ENCODE results near the gene SLC25A47. TPM values are rescaled to one million over a fixed set of nuclear protein-coding genes. Genes with fewer than 3 reads are reported as not detected.

Gene SLC25A47, protein sequence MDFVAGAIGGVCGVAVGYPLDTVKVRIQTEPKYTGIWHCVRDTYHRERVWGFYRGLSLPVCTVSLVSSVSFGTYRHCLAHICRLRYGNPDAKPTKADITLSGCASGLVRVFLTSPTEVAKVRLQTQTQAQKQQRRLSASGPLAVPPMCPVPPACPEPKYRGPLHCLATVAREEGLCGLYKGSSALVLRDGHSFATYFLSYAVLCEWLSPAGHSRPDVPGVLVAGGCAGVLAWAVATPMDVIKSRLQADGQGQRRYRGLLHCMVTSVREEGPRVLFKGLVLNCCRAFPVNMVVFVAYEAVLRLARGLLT
- not detected for total RNA-seq

DNA sequence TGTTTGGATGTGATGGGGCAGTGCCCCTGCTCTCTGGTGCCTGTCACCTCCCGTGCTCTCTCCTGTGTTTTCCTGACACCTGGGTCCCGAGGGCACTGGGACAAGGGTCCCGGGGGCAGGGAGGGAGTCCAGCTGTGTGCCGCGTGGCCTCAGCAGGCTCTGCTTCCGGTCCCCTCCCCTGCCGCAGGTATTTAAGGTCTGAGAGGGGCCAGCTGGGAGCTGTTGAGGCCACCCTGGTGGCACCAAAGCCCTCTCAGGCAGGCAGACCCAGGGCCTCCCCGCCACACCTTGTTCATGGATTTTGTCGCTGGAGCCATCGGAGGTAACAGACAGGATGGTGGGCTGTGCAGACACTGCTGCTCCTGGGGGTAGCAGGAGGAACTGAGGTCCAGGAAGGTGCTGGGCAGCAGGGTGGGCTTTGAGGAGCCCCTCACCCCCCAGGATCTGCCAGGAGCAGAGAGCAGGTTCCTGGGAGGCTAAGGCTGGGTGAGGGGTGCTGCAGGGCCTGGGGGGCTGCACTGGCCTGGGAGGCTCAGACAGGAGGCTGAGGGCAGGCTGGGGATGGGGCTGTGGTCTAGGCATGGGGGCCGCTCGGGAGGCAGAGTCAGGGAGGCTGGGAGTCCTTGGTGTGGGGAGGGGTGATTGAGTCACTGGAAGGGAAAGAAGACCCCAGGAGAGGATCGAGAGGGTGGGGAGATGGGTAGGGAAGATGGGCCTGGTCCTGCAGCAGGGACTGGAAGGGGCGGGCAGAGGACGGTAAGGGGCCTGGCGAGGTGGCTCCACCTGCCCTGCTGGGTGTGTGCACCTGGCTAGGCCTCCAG is at the start of gene SLC25A47:
TSS of gene SLC25A47 (plus strand) at position 219 of the 821 bp plus-strand sequence. CDS start at position 295, 76 bp downstream.
- Histone ChIP-seq H3K27me3 (no peaks in the 10 kb centered on the region), H3K36me3 (no peaks in the 10 kb centered on the region), H3K4me1 (peaks cover 2% of the 10 kb centered on the region), H3K9me3 (no peaks in the 10 kb centered on the region), H3K27ac (no peak within 1 kb of the TSS), H3K4me3 (no peak within 1 kb of the TSS), H3K9ac (ENCODE audit: low read depth in 2 of 2, low read length in 2 of 2) (no peak within 1 kb of the TSS)
- intact Hi-C loops (cut with DNase I) = no loop called here
- TF ChIP-seq, protein P1, sequence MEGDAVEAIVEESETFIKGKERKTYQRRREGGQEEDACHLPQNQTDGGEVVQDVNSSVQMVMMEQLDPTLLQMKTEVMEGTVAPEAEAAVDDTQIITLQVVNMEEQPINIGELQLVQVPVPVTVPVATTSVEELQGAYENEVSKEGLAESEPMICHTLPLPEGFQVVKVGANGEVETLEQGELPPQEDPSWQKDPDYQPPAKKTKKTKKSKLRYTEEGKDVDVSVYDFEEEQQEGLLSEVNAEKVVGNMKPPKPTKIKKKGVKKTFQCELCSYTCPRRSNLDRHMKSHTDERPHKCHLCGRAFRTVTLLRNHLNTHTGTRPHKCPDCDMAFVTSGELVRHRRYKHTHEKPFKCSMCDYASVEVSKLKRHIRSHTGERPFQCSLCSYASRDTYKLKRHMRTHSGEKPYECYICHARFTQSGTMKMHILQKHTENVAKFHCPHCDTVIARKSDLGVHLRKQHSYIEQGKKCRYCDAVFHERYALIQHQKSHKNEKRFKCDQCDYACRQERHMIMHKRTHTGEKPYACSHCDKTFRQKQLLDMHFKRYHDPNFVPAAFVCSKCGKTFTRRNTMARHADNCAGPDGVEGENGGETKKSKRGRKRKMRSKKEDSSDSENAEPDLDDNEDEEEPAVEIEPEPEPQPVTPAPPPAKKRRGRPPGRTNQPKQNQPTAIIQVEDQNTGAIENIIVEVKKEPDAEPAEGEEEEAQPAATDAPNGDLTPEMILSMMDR (IDR thresholded peaks at IDR 0.05) = no peak
- DNase-seq = no peak

DNA sequence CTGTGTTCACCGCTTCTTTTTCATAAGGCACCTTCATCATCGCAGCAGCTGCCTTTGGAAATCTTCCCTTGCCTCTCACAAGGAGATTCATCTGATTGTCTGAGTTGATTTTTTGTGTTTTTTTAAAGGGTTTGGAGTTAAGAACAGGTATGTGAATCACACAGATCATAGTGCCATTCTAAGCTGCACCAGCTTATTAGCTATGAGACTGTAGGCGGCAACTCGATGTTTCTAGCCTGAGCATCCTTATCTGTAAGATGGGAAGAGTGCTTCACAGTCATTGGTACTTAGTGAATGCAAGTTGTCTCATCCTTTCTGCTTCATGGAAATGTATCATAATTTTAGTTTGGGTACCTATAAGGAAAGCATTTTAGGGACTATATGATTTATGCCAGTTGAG is 48.9 kb upstream of the SLC25A47 start:
- intact Hi-C loops (cut with DNase I) = no loop called here
- Histone ChIP-seq H3K27ac (no peak overlapping the region), H3K36me3 (no peaks in the 10 kb centered on the region), H3K27me3 (no peaks in the 10 kb centered on the region), H3K4me3 (no peak overlapping the region), H3K9ac (ENCODE audit: low read depth in 2 of 2, low read length in 2 of 2) (no peak overlapping the region), H3K4me1 (peaks cover 3% of the 10 kb centered on the region), H3K9me3 (no peaks in the 10 kb centered on the region)
- TF ChIP-seq, protein P1 (IDR thresholded peaks at IDR 0.05) = no peak
- no peak for DNase-seq

DNA sequence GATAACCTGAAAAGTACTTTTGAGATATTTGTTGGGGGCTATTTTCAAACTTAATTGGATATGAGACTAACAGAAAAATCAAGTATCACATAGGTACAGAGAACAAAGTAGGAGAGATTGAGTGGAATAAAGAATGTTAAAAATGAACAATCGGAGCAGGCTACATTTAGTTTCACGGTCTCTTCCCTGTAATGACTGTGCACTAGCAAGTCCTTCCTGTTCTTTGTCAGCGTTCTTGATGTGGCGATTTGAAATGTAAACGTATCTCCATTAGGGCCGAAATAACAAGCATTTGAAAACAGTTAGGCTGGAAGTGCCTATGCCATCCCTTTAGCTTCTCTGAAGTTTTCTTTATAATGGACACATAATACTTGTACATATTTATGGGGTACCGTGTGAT is 47.9 kb upstream of the SLC25A47 start:
- H3K9ac ChIP-seq (ENCODE audit: low read depth in 2 of 2, low read length in 2 of 2) = no peak overlapping the region
- H3K36me3 ChIP-seq = no peaks in the 10 kb centered on the region
- H3K27me3 ChIP-seq = no peaks in the 10 kb centered on the region
- H3K4me1 ChIP-seq = peaks cover 3% of the 10 kb centered on the region
- TF ChIP-seq, protein P1 (IDR thresholded peaks at IDR 0.05) = no peak
- no peaks in the 10 kb centered on the region for H3K9me3 ChIP-seq
- H3K27ac ChIP-seq = no peak overlapping the region
- no peak overlapping the region for H3K4me3 ChIP-seq
- no peak for DNase-seq
- intact Hi-C loops (cut with DNase I) = no loop called here

DNA sequence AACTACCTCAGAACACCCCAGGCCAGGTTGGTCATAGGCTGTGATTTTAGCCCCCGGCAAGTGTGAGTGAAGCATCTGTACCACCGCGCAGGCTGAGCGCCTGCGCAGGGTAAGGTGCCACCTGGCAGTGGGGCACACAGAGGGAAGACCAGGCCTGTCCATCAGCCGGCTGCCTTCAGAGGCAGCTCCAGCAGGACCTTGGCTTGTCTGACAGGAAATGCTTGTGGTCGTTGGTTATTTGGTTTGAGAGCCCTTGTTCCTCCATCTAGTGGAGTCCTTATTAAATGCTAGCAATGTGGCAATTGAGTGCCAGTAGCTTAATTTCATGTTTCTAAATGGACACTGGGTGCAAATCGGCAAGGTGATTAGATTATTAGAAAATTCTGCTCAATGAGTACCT is 44.4 kb upstream of the SLC25A47 start:
- intact Hi-C loops (cut with DNase I) = no loop called here
- Histone ChIP-seq H3K4me3 (no peak overlapping the region), H3K27ac (no peak overlapping the region), H3K4me1 (peaks cover 3% of the 10 kb centered on the region), H3K9ac (ENCODE audit: low read depth in 2 of 2, low read length in 2 of 2) (no peak overlapping the region), H3K9me3 (no peaks in the 10 kb centered on the region), H3K27me3 (no peaks in the 10 kb centered on the region), H3K36me3 (no peaks in the 10 kb centered on the region)
- TF ChIP-seq, protein P1 (IDR thresholded peaks at IDR 0.05) = no peak
- DNase-seq = no peak

DNA sequence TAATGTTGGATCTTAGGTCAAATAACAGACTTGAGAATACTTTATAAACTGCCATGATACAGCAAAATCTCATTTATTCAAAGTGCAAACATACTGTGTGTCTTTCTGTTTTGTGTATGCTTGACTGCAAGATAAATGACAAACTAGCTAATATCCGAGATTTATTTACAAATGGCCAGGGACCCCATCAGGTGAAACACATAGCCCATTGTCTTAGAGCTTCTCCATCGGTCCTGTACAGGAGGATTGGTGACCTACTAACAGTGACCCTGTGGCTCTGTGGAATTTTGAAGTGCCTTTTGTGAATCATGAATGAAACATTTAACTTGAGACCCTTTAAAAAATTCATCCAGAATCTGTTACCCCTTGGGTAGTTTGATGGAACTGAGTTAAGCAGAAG is 44.0 kb upstream of the SLC25A47 start:
- Histone ChIP-seq H3K36me3 (no peaks in the 10 kb centered on the region), H3K4me3 (no peak overlapping the region), H3K9ac (ENCODE audit: low read depth in 2 of 2, low read length in 2 of 2) (peak overlapping the region in 1 of 2 donors; percentile 17), H3K9me3 (no peaks in the 10 kb centered on the region), H3K27me3 (no peaks in the 10 kb centered on the region), H3K27ac (no peak overlapping the region), H3K4me1 (peaks cover 3% of the 10 kb centered on the region)
- TF ChIP-seq, protein P1 (IDR thresholded peaks at IDR 0.05) = no peak
- intact Hi-C loops (cut with DNase I) = no loop called here
- no peak for DNase-seq
